GM18511 (cell line): ENCODE results near the gene LRIT2.

Experiments
- ATAC-seq: cut with Tn5 transposase; IDR thresholded peaks from one replicate; pipeline ENCODE4 v1.9.1; 2021; ENCODE audit warnings: mild to moderate bottlenecking, moderate library complexity; ENCODE audit not compliant: unreplicated experiment

LRIT2 gene

GRCh38 chr10:84208023-84208422, 17.3 kb downstream of the LRIT2 start:
- ATAC-seq = no peak

DNA sequence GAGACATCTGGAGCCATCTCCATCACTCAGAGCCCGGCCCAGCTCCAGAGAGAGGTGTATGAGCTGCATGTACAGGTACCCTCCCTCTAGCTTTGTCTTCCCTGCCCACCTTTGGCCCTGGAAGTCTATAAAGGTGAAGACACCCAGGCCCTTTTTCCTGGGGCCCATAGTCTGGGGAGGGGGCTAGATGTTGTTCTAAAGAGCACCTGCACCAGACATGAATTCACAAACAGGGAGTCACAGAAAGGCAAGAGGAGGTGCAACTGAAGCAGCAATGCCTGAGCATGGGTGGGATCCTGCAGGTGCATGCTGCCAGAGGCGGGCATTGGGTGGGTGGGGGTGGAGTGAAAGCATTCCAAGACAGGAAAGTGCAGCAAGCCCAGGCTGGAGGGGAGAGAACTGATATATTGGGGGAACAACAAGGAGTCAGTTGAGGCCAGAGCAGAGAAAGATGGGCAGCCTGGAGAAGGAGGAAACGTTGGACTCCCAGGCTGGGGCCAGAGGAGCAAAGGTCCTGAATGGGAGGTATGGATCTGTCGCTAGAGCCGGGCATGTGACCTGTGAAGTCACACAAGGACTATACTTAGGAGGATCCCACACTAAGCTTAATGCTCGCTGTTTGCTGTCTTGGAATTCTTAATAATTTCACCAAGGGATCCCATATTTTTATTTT, 19.4 kb downstream of the LRIT2 start:
- ATAC-seq = no peak

GRCh38 chr10:84205049-84205852, 20.1 kb downstream of the LRIT2 start:
- peak; percentile 73 for ATAC-seq

DNA sequence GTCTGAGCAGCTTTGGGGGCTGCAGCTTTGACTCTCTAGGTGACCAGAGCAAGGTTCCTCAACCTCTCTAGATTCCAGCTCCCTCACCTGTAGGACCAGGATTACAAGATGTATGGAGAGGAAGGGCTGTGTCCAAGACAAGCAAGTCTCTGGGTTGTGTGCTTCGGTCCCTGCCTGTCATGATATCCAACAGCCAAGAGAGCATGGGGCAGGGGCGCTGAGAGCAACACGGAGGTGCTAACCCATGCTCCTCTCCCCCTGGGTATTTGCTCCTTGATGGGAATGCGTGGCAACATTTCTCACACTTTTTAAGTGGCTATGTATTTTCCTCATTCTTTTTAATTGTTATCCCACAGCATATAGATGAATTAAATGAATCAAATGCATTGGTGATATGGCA, 20.7 kb downstream of the LRIT2 start:
- ATAC-seq = no peak

DNA sequence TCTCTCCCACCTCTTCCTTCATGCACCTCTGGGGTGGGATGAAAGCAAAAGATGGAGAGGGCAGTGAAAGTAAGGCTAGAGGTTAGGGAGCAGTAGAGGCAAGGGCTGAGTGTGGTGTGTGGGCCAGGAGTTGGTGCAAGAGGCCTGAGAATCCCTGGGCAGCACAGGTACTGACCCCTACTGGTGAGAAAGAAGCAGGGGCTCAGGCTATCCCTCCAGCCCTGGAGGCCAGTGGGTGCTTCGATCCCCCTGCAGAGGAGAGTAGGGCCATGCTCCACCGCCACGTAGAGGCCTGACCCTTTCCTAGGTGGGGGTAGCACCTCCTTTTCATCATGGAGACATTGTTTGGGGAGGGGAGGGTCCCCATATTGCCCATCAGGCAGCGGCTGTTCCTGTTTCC, 21.2 kb downstream of the LRIT2 start:
- peak; percentile 69 for ATAC-seq

- ATAC-seq = no peak
These were observed 23.0 kb downstream of the LRIT2 start for GRCh38 chr10:84202349-84202748.

DNA sequence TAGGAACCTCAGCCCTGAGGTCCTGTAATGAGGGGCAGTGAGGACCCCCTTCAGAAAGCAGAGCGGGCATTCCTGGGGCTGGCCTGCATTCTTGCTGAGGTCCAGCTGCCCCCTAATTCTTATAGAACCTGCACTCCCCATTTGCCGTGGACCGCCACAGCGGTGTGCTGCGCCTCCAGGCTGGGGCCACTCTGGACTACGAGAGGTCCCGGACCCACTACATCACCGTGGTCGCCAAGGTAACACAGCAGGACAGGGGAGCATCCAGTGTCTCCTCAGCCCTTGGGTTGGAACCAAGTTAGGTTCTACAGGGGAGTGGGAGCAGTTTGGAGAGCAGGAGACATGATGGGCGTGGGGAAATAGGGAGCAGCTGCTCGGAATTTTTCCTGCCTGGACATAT, 23.7 kb downstream of the LRIT2 start:
- ATAC-seq = no peak

GRCh38 chr10:84201244-84201606, 24.1 kb downstream of the LRIT2 start:
- ATAC-seq = no peak

- no peak for ATAC-seq
These were observed 24.7 kb downstream of the LRIT2 start for GRCh38 chr10:84200537-84201243.

GRCh38 chr10:84198206-84198915, 27.0 kb downstream of the LRIT2 start:
- no peak for ATAC-seq

DNA sequence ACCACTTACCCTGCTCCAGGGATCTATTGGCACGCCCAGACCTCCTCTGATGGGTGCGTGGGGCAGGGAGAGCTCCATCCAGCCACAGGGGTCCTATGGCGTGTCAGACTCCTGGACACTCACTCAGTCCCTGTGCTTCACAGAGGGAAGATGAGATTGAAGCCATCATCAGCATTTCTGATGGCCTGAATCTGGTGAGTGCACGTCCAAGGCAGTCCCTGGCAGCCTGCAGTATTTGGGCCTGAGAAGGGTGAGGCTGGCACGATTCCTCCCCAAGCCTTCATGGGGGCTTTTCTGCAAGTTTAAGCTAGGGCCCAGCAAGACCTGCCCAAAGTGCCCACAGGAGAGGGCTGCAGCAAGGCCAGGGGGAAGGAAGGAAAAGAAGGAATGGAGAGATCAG, 27.7 kb downstream of the LRIT2 start:
- no peak for ATAC-seq

DNA sequence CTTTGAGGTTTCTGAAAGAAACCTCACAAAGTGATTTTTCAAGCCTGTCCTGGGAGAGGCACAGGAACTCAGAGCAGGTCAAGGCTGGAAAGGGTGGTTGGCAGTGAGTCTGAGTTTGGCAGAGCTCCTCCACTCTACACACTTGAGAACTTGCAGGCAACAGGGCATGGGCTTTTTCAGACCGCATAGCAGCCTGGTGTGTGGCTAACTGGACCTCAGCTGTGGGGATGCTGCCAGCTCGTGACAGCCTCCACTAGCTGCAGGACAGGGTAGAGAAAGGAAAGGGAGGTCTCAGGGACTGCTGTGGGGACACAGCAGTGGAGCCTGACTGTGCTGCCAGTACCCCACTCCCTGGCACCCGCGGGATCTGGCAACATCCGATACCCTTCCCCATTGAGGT, 28.4 kb downstream of the LRIT2 start:
- ATAC-seq = no peak

DNA sequence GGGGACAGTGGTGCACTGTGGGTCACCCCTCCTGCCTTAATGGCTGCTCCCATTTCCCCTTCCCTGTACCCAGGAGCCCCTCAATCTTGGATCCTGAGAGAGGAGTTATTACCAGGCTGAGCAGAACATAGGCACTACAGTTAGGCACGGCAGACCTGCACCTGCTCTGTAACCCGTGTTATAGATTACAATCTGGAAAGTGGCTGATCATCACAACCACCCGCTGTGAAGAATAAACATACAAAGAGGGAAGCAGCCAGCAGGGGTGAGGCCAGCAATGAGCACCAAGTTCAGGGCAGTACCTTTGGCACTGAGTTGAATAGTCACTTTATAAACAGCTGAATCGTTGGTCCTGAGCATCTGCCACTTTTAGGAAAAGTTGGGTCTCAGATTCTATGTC, 29.3 kb downstream of the LRIT2 start:
- no peak for ATAC-seq

GRCh38 chr10:84195044-84195830, 30.1 kb downstream of the LRIT2 start:
- peak; percentile 2 for ATAC-seq

DNA sequence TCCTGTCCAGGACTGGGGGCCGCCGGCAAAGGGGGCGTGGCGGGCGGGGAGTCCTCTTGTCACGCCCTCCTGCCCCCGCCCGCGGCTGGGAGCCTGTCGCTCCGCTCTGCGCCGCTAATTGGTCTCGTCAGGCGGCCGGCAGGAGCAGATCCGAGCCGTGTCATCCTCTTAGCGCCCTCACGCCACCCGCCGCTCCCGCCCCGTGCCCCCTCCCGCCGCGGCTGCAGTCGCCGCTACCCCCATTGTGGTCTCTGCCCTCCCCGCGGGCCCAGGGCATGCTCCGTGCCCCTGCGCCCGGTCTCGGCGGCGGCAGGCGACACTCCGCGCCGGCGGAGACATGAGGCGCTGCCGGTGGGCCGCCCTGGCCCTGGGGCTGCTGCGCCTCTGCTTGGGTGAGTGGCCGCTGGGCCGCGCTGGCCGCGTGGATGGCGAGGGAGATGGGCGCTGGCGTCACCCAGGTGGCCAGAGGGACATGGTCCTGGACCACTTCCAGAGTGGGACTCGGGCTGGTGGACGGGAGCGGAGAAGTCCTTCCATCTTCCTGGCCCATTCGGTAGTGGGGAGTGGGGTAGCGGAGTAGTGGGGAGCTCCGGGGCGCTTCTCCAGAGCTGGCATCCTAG, 30.8 kb downstream of the LRIT2 start, which contains the start of gene CDHR1:
TSS of gene CDHR1 (plus strand) at position 114 of the 620 bp plus-strand sequence. CDS start at position 338, 224 bp downstream.
- peak; percentile 62 for ATAC-seq

- ATAC-seq = peak; percentile 7
These were observed 31.4 kb downstream of the LRIT2 start for GRCh38 chr10:84193846-84194423.

DNA sequence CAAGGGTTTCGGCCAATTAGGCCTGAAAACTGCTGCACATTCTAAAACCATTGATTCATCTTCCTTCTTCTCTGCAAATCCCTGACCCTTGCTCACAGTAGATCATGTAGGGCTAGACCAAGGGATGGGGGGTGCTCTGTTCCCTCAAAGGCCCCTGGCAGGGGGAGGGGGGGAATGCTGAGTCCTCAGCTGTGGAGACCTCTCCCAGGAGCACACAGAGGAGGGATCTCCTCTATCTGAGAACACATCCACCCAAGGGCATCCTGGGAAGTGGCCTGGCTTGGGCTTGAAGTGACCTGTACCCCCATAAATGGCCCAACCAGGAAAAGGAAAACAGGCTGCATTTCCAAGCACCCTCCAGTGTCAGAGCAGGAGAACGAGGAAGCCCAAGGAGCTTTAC, 32.0 kb downstream of the LRIT2 start:
- ATAC-seq = no peak

DNA sequence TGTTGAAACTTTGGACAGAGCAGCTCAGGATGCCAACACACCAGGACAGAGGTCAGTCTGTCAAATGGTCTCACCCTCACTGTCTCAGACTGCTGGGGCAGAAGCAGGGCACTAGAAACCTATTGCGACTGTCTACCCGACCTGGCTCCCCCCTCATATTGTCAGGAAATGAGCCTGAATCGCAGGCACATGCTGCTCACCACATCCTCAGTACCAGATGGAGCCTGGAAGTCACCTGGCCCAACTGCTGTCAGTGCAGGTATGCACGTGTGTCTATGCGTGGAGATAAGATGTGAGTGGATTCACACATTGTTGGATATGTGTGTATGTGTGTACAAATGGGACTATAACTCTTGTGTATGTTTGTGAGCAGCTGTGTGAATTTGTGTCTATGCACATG, 34.2 kb downstream of the LRIT2 start:
- no peak for ATAC-seq

GRCh38 chr10:84190621-84191020, 34.7 kb downstream of the LRIT2 start:
- ATAC-seq = no peak

GRCh38 chr10:84188815-84189214, 36.5 kb downstream of the LRIT2 start:
- ATAC-seq = no peak
